ENCODE results near the gene EGFL8.

DNA sequence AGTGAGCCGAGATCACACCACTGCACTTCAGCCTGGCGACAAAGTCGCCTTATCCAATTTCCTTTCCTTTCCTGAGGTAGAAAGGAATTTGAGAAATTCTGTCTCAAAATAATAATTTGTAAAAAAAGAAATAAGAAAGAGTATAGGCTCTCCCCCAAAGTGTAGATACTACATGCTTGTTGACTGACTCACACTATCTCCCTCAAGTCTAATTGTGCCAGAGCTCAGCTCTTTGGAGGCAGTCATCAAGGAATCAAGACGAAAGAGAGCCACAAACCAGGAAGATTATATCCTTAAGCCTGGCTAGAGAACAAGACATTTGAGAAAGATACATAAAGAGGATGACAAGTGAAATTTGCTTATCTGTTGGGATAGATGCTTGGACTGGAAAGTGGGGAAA lies 30.6 kb upstream of the EGFL8 start:
- TF ChIP-seq YY1 (IDR thresholded peaks at IDR 0.05; ENCODE audit: insufficient read depth, insufficient read length) (no peak), ZNF274 (IDR thresholded peaks at IDR 0.05; ENCODE audit: low read depth, low read length) (no peak), SUZ12 (IDR thresholded peaks at IDR 0.05; ENCODE audit: extremely low read depth, insufficient read depth, insufficient read length) (no peak)

All from NT2/D1 (cell line).